ENCODE measurements around the gene HOXD9.
A peak's percentile ranks its signal among the peaks of the same experiment; 100 is the strongest.

Gene HOXD9

GRCh38 chr2:176098366-176099158, 24.0 kb upstream of the HOXD9 start:
- no peak for DNase-seq (ENCODE audit: low spot score)

GRCh38 chr2:176099159-176099727, 23.3 kb upstream of the HOXD9 start:
- DNase-seq (ENCODE audit: low spot score) = no peak

- DNase-seq (ENCODE audit: low spot score) = no peak
Measured at GRCh38 chr2:176099728-176100546, 22.6 kb upstream of the HOXD9 start, which contains the start of gene HOXD12. Gene HOXD12, plus strand, starts transcription at chr2:176099795. Its CDS starts 7 bp downstream, at chr2:176099802.

- no peak for DNase-seq (ENCODE audit: low spot score)
Measured at GRCh38 chr2:176100547-176101140, 21.9 kb upstream of the HOXD9 start.

- no peak for DNase-seq (ENCODE audit: low spot score)
Measured at GRCh38 chr2:176101216-176101830, 21.2 kb upstream of the HOXD9 start.

GRCh38 chr2:176101842-176102241, 20.7 kb upstream of the HOXD9 start:
- DNase-seq (ENCODE audit: low spot score) = no peak

- no peak for DNase-seq (ENCODE audit: low spot score)
Measured at GRCh38 chr2:176102309-176102866, 20.1 kb upstream of the HOXD9 start.

- DNase-seq (ENCODE audit: low spot score) = no peak
Measured at GRCh38 chr2:176103194-176103593, 19.3 kb upstream of the HOXD9 start.

GRCh38 chr2:176103742-176104315, 18.7 kb upstream of the HOXD9 start:
- no peak for DNase-seq (ENCODE audit: low spot score)

GRCh38 chr2:176104316-176105077, 18.0 kb upstream of the HOXD9 start:
- DNase-seq (ENCODE audit: low spot score) = peak; percentile 54

- no peak for DNase-seq (ENCODE audit: low spot score)
Measured at GRCh38 chr2:176105078-176105729, 17.3 kb upstream of the HOXD9 start.

- no peak for DNase-seq (ENCODE audit: low spot score)
Measured at GRCh38 chr2:176105730-176106580, 16.6 kb upstream of the HOXD9 start.

GRCh38 chr2:176106581-176107539, 15.7 kb upstream of the HOXD9 start, which contains the start of gene HOXD11:
Gene HOXD11, plus strand, starts transcription at chr2:176107280. Its CDS starts 76 bp downstream, at chr2:176107356.
- no peak for DNase-seq (ENCODE audit: low spot score)

GRCh38 chr2:176107731-176108181, 14.8 kb upstream of the HOXD9 start:
- no peak for DNase-seq (ENCODE audit: low spot score)

- DNase-seq (ENCODE audit: low spot score) = no peak
Measured at GRCh38 chr2:176109192-176109901, 13.2 kb upstream of the HOXD9 start.

- no peak for DNase-seq (ENCODE audit: low spot score)
Measured at GRCh38 chr2:176109946-176110345, 12.6 kb upstream of the HOXD9 start.
